HG02938 (cell line): ENCODE results near the gene CPED1.

ENCODE experiments used
- ATAC-seq: cut with Tn5 transposase; IDR thresholded peaks from one replicate; pipeline ENCODE4 v1.9.1; 2021; ENCODE audit warnings: mild to moderate bottlenecking, moderate library complexity; ENCODE audit not compliant: unreplicated experiment

CPED1 gene

GRCh38 chr7:121334875-121335648 lies 346.6 kb downstream of the CPED1 start:
- ATAC-seq: no peak

- no peak for ATAC-seq
Observed at GRCh38 chr7:121336579-121336978, 348.1 kb downstream of the CPED1 start.

DNA sequence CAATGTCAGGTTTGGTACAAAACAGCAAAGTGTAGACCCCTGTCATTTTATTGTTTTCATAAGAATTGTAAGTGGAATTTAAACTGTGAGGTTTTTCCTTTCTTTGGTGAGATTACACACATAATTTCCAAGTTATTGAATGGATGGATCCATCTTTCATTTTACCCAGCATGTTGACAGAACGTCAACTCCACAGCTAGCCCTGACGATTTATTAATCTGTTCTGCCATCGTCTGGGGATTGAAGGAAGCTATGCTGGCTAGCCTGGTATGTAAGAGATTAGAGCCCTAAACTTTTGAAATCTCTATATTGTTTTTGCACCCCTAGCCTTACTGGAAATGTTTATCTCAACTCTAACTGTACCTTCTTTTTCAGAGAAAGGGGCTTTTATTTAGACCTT lies 348.9 kb downstream of the CPED1 start:
- no peak for ATAC-seq

DNA sequence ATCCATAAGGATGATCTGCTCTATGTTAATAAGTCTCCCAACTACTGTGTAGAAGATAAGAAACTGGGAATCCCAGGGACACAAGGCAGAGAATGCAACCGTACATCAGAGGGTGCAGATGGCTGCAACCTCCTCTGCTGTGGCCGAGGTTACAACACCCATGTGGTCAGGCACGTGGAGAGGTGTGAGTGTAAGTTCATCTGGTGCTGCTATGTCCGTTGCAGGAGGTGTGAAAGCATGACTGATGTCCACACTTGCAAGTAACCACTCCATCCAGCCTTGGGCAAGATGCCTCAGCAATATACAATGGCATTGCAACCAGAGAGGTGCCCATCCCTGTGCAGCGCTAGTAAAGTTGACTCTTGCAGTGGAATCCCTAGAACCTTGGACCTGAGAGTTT lies 350.6 kb downstream of the CPED1 start:
- ATAC-seq: no peak

- no peak for ATAC-seq
Observed at GRCh38 chr7:121341933-121342332, 353.4 kb downstream of the CPED1 start.

GRCh38 chr7:121342631-121343030 lies 354.1 kb downstream of the CPED1 start:
- no peak for ATAC-seq

DNA sequence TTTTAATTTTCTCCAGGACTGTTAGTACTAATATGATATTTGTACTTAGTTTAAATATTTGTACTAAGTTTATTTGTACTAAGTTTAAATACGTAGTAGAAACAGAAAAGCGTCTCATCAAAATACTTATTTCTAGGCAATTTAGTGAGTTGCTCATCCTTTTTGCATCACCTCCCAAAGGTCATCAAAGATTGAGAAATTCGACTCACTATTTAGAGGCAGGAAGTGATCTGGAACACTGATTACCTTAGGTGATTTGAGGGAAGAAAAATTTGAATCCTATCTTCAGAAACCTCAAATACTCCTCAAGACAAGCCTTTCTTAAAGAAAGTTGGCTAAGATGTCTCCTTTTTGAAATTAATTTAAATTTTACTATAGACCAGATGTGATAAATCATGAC lies 354.8 kb downstream of the CPED1 start:
- ATAC-seq: no peak

DNA sequence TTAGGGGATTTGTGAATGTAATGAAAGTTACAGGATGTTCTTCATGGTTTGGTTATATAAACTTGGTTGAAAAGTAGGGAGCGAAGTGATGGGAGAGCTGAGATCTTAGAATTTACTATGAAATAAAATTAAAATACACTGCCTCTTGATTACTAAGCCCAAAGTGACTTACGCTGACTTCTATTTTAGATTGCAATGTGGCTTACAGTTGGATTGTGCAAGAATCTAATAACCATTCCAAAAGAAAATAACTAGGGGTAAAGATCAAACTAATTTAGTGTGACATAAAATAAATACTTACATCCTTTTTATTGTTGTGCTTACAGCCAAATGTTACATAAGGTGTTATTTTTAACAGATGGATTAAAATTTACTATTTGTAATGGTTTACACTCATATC lies 355.6 kb downstream of the CPED1 start:
- no peak for ATAC-seq

DNA sequence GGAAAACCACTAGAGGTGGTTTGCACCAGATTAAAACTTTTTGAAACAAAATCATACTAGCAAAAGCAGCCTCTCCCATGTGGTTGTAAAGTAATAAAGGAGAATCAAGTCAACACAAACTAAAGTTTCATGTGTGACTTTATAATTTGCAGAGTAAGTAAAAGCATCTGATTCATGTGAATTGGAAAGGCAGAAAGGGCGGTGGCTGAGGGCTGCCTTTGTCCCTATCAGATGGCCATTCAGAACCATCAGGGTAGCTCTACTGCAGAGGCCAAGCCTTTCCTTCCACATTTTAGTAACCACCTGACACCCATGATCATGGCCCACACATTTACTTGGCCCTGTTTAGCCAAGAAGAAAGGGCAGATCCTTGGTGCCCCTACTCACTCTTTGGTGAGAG lies 356.0 kb downstream of the CPED1 start:
- ATAC-seq: no peak
